Stimulated activated CD4-positive, alpha-beta T cell treated with anti-CD3 and anti-CD28 coated beads, Interleukin-15, amount 100 ng/mL, for 24 hours (primary cell): Measurements from ENCODE around the gene TFDP1.
A peak's percentile ranks its signal among the peaks of the same experiment; 100 is the strongest.

ENCODE experiments used
- DNase-seq: peaks from one replicate; pipeline ENCODE4 v3.0.0-alpha.2; 2020

Gene TFDP1

DNA sequence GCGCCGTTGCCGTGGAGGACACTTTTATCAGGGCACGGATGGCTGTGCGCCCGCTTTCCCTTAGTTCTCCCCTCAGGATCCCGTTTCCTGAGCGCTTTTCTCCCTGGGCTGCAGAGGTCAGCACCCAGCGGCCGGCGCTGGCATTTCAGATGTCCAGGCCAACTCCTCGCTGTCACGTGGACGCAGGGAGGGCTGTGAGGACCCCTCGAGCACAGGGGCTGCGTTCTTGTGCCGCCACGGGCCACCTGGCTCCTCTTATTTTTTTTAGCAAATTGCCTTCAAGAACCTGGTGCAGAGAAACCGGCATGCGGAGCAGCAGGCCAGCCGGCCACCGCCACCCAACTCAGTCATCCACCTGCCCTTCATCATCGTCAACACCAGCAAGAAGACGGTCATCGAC is 51.2 kb downstream of the TFDP1 start:
- DNase-seq = no peak

DNA sequence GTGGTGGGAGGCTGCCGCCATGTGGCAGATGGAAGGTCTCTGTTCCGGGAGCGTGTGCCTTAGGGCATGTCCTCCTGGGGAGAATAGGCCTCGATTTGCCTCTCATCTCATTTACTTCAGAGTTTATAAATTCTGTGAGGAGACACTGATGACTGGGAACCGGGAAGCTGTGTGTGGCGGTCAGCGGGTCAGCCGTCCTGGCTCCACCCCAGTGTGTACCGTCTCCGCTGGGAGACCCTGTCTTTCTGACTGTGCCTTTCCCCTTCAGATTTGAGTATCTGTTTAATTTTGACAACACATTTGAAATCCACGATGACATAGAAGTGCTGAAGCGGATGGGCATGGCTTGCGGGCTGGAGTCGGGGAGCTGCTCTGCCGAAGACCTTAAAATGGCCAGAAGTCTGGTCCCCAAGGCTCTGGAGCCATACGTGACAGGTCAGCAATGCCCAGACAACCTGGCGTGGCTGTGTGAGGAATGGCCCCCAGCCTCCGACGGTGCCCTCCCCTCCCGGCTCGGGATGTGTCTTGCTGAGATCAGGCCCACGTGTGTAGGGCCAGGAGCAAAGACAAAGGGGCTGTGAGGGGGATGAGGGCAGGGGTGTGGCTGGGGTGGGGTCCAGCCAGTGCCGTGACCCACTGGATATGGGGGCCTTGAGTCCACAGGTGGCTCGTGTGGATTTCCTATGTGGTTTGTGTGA is 51.9 kb downstream of the TFDP1 start:
- DNase-seq = no peak

DNA sequence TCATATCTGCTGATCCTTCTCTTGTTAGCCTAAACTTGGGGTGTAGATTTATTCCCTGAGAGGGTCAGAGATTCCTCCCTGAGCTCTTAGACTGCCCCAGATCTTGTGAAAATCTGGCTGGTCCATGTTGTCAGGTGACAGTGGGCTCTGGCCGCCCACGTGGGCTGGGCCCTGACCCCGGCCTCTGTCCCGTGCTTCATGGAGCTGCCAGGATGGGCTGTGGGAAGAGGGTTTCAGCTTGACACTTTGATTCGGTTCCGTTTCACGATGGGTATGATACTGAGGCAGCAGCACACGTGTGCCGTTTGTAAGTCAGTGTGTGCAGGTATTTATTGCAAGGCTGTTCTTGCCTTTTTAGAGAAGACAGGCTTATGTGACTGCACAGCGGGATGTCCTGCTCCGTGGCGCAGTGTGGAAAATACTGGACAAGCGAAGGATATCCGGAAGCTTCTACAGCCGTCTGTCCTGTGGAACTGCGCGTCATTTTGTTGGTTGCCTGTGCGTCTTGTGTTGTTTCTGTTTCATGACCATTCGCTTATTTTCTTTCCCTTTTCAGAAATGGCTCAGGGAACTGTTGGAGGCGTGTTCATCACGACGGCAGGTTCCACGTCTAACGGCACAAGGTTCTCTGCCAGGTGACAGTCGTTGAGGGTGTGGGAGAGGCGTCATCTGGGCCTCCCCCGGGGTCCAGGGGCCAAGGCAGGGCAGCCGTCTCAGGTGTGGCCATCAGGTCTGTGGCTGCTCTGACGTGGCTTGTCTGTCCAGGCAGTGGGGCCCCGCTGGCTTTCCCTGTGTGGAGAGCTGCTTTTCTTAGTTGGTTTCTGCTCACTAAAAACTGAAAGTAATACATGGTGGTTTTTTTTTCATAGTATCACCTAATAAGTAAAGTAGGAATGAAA is 53.0 kb downstream of the TFDP1 start:
- DNase-seq = no peak

DNA sequence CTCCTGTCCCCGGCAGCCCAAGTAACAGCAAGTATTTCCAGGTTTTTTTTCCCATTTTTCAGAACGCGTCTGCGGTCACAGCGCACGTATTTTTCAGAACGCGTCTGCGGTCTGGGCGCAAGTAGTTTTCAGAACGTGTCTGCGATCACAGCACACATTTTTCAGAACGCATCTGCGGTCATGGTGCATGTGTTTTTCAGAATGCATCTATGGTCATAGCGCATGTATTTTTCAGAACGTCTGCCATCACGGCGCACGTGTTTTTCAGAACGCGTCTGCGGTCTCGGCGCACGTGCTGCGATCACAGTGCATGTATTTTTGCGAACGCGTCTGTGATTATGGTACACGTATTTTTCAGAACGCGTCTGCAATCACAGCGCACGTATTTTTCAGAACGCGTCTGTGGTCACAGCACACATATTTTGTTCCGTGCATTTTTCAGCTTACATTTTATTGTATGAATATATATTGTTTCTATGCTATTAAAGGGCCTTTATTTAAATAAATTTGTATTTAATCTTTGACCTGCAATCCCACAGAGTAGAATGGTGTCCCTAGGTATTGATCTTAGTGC is 53.7 kb downstream of the TFDP1 start:
- no peak for DNase-seq

DNA sequence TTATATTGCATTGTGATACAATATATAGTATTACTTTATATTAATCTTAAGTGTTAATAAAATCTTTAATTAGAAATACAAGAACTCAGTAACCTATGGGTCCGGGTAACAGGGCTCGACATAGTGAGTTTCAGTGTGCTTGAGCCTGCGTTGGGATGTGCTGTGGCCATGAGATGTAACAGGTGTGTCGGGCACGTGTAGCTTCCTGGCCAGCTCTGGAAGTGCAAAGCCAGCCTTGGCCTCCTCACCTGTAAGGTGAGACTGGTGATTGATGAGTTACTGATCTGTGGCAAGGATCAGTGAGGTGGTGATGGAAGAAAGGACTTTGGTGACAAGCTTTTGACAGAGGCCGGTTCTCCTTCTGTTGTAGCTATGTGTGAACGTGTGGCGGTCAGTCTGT is 54.3 kb downstream of the TFDP1 start:
- DNase-seq = no peak

DNA sequence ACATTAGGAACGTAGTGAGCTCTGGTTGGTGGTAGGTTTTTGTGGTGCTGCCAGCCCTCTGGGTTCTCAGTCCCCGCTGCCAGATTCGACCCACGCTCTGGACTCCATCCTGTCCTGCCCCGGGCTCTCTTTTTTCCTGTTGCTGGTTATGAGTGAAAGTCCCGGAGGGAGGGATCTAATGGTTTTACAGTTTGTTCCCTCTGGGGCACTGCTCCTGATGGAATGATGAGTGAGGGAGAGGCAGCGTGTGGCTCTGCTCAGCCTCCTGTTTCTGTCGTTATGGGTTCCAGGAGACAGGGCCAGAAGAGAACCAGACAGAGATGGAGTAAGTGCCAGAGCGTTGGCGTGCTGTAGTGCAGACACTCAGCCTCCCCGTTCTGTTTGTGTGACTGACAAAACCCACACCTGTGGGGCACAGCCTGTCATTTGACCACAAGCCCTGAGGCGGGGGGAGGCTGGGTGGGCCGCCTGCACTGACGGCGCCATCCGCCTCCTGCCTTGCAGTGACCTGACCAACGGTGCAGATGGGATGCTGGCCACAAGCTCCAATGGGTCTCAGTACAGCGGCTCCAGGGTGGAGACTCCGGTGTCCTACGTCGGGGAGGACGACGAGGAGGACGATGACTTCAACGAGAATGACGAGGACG is 55.2 kb downstream of the TFDP1 start:
- DNase-seq = no peak

DNA sequence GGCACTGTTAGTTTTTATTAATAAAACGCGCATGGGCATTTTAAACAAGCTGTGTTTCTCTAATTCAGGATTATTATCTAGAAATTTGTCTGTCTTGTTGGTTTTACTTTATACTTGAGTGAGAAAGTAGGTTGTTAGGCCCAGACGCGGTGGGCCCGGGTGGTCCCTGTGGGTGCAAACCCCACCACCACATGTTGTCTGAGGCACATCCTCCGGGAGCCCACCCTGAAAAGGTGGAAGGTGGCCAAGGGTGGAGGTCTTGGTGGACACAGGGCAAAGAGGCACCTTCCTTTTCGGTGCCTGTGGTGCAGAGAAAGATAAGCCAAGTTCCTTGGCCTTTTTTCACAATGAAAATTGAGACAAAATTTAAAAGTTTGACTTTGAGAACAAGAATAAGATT is 56.9 kb downstream of the TFDP1 start:
- peak; percentile 1 for DNase-seq

DNA sequence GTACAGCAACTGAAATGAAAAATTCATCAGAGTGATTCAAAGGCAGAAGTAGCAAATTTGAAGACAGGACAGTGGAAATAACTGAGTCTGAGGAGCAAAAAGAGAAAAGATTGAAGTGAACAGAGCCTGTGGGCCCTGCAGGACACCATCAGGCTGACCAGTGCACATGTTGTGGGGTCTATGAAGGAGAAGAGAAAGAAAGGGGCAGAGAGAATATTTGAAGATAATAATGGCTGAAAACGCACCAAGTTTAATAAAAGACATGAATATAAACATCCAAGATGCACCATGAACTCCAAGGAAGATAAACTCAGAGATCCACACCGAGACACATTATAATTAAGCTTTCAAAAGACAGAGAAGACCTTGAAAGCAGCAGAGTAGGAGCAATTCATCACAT is 58.0 kb downstream of the TFDP1 start:
- DNase-seq = no peak

DNA sequence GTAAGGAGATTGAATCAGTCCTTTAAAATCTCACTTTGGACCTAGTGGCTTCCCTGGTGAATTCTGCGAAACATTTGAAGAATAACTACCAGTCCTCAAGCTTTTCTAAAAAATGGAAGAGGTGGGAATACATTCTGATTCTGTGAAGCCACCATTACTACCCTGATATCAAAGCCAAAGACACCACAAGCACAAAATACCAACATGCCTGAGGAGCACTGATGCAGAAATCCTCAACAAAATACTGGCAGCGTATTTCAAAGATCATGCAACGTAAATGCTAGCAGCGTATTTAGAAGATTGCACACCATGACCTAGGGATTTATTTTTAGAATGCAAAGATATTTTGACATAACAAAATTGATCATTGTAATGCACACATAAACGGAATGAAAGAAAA is 59.0 kb downstream of the TFDP1 start:
- no peak for DNase-seq

DNA sequence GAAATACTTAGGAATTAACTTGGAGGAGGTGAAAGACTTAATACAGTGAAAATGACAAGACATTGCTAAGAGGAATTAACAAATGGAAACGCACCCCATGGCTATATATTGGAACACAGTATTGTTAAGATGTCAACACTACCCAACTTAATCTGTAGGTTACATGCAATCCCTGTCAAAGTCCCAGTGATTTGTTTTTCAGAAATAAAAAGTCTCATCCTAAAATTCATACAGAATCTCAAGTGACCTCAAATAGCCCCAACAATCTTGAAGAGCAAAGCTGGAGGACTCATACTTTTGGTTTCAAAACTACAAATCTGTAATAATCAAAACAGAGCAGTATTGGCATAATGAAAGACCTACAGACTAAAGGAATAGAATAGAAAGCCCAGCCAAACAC is 60.2 kb downstream of the TFDP1 start:
- no peak for DNase-seq

DNA sequence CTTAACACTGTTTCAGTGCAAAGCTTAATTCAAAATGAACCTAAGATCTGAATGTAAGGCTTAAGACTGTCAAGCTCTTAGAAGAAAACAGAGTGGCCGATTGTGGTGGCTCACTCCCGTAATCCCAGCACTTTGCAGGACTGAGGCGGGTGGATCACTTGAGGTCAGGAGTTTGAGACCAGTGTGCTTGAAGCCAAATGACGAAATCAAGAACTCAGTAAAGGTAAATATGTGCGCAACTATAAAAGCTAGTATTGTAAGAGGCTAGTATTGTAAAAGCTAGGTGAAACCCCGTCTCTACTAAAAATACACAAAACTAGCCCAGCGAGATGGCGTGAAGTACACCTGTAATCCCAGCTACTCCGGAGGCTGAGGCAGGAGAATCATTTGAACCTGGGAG is 60.8 kb downstream of the TFDP1 start:
- DNase-seq = no peak

DNA sequence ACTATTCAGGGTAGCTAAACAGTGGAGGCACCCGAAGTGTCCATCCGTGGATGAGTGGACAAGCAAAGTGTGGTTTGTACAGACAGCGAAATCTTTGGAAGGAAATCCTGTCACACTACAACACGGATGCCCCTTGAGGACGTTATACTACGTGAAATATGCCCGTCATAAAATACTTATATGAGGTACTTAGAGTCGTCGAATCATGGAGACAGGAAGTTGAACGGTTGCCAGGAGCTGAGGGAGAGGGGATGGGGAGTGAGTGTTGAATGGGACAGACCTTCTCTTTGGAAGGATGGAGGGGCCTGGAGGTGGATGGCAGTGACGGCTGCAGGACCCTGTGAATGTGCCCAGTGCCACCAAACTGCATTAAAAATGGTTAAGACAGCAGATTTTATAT is 61.8 kb downstream of the TFDP1 start:
- DNase-seq = no peak

DNA sequence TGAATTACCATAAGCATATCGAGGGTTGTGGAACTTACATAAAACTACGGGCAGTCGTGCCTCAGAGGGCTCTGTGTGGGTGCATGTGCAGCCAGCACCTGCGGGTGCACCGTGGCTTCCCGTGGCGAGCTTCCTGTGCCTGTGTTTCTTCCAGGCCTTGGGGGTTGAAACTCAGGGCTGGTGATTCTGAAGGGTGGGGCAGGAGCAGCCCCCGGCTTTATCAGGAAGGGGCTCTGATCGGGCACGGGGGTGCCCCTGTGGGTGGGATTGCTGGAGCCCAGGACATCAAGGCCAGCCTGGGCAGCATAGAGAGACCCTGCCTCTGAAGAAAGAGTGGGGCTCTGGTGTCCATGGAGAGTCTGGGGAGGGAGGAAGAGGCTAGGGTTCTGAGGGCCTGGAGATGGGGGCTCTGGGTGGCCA is 62.4 kb downstream of the TFDP1 start:
- no peak for DNase-seq

DNA sequence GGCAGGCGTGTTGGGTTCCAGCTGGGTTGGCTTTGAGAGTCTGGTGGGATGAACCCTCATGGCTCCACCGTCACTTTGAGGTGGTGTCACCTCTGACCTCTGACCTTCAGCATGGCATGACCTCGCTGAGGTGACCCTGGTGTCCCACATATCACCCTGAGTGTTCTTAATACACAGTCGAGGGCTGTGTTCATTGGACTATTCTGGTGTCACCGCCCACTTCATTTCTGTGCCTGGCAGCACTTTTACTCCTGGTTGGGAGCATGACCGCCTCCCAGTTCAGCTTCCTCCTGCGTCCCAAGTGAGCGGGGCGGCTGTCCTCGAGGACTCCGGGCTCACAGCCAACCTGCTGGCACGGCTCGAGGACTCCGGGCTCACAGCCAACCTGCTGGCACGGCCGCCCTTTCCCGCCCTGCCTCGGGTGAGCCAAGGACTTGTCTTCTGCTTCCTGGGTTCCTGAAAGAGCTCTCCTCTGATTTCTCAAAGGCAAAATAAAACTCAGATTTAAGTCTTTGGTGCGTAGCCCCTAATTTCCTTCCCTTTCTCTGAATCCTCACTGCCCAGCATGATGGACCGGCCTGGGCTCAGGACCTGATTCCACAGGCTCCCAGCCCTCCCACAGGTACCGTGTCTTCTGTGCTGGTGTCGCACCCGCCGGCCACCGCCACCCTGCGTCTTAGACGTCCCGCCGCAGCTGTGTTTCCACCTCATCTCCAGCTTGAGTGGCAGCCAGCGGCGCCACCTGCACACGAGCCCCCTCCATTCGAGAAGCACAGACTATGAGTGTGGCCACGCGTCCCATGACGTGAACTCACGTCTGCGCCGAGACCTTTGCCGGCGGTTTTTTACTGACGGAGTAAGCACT is 63.0 kb downstream of the TFDP1 start:
- no peak for DNase-seq

DNA sequence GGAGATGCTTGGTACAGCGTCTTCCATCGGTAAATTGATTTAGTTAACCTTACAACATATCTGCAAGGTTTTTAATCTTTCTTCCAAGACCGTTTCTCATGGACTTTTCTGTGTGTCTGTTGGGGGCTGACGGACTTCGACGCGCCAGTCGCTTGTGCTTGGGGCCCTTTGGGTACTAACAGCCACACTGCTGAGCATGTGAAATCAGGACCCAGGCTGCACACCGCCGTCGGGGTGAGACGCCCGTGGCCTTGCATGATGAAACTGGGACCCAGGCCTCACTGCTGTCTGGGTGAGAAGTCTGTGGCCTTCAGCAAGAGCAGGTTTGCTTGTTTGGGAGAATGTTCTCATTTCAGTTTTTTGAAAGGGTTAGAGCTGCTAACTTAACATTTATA is 63.7 kb downstream of the TFDP1 start:
- no peak for DNase-seq

DNA sequence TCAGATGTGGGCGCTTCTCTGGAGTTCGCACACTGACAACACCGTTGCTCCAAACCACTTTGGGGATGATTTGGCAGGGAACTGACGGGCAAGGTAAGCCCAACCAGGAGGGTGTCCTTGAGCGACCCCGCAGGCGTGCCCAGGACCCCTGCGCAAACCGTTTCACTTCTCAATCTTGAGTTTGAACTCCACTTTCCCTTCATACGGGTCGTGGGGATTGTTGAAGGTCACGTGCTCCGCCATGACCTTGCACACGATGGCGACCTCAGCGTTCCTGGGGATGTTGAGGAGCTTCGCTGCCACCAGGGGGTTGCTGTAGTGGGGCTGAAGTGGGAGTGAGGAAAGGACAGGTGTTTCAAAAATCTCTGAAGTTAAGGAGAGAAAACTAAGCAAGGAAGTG is 64.7 kb downstream of the TFDP1 start:
- no peak for DNase-seq

DNA sequence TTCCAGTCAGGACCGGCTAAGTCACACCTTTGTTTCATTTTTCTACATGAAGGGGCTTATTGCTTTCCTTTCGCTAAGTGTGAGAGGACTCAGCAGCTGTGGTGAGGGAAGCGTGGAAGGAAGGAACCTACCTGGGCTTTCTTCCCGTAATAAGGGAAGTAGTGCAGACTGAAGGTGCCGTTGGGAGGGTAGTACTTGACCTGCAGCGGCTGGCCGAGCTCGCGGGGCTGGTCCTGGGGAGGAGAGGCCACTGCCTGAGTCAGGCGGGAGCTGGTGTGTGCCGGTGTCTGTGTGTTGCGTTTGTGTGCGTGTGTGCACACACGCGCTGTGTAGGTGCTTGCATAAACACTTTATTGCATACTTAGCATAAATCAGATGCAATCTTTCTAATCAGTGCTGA is 65.7 kb downstream of the TFDP1 start:
- DNase-seq = no peak

DNA sequence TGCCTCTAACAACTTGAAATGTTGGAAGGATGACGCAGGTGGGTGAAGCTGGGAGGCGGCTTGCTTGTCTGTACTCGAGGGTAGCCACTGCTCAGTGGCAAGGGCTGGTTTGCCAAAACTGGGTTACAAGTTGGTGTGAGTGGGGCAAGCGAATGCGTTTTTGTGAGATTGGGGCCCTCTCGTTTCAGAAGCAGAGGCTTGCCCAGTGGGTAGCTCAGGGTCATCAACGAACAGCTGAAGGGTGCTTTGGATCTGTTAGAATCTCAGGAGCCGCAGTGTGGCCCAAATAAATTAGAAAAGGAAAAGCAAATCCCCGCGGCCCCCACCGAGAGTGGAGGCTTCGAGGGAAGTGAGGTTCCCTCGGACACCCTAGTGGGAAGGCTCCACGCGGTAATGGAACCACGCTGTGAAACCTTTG is 66.2 kb downstream of the TFDP1 start:
- no peak for DNase-seq

DNA sequence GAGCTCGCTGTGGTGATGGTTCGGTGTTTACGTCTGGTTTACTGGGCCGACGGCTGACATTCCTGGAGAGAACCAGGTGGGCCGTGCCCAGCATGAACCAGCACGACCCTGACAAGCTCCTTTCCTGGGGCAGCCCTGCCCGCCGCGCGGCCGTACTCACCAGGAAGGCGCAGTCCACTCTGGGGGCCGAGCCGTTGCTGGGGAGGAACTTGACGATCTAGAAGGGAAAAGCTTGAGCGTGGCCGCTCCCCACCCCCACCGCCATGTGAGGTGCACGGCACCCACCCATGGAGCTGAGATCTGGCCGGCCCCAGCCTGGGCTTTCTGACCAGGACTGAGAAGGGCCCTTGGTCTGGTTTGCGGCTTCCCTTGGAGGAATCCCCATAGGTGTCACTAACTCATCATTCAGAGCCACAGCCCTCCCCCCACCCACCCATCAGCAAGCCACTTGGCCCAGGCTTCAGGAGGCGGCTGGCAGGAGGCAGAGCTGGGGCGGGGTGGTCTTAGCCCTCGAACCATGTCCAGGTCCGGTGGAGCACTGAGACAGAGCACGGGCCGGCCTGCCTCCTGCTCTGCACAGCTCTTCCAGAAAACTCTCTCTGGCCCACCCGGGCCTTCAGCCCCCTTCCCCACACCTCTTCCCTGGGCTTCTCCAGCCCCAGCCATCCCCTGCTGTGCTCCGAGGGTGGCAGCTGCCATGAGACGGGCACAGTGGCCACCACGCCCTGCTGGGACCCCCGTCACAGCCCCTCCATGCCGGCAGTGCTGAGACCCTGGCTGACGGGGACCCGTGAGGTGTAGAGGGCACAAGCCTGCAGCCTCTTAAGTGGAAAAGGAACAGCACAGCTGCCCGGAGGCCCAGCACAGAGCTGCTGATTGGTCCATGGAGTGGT is 67.2 kb downstream of the TFDP1 start:
- no peak for DNase-seq

DNA sequence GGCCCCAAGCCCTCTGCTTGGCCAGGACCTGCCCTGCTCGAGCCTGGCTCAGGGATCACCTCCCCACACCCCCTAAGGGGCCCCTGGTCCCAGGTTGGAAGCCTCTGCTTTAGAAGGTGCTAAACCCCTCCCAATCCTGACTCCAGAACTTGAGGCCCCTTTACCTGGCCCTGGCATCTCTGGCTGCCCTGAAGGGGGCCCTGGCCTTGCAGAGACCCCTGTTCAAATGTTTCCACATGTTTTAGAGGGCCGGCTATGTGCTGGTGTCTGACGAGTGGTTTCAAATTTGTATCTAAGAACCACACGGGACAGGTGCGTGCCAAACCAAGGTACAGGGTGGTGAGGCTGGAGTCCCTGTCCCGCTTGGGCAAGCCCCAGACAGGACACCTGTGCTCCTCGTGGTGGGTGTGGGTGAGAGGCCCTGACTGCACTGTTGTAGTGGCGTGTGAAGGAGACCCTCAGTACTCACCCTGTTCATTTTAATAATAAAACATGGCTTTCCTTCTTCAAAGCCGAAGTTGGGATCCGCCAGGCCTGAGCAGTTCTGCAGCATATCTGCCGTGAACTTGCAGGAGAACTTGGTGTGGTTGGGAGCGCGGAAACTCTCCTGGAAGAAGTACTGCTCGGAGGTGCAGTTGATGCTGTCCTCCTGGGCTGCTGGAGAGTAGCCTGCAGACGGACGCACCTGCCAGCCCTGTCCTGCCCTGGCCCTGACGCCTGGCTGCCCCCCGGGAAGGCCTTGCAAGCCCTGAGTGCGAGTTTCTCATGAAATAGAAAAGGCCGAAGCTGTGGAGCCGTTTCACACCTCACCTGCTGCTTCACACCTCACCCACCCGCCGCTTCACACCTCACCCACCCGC is 68.1 kb downstream of the TFDP1 start:
- no peak for DNase-seq
